GM12878 (cell line): Measurements from ENCODE around the gene COL4A4. TPM values are rescaled to one million over a fixed set of nuclear protein-coding genes. Genes with fewer than 3 reads are reported as not detected.

ENCODE experiments used
- BHLHE40 ChIP-seq, 2 experiments: fragments of 450-650 bp in 1 of 2; IDR thresholded peaks; 2 replicates each; pipeline ENCODE4 v1.6.1; 2011 to 2017; ENCODE audit warnings: low read depth in 2 of 2, borderline replicate concordance in 1 of 2, improper control_type of control experiment in 1 of 2, low read length in 1 of 2, mild to moderate bottlenecking in 1 of 2
- CBFB ChIP-seq: IDR thresholded peaks from 2 replicates; pipeline ENCODE4 v1.6.1; 2016; ENCODE audit warnings: antibody characterized with exemption, low read depth
- CBX3 ChIP-seq: fragments of 200-600 bp; sonication (generic); IDR thresholded peaks from 2 replicates; pipeline ENCODE4 v1.6.1; 2016; ENCODE audit warnings: low read depth, borderline replicate concordance
- CREM ChIP-seq: IDR thresholded peaks from 2 replicates; pipeline ENCODE4 v1.6.1; 2014; ENCODE audit warnings: antibody characterized with exemption, low read depth
- E4F1 ChIP-seq: fragments of 450-650 bp; IDR thresholded peaks from 2 replicates; pipeline ENCODE4 v1.6.1; 2018; ENCODE audit warnings: borderline replicate concordance, mild to moderate bottlenecking; ENCODE audit not compliant: partially characterized antibody
- EED ChIP-seq: sonication (generic); IDR thresholded peaks from 2 replicates; pipeline ENCODE4 v1.6.1; 2016; ENCODE audit warnings: antibody characterized with exemption, low read depth
- JUNB ChIP-seq: IDR thresholded peaks from 2 replicates; pipeline ENCODE4 v1.6.1; 2016; ENCODE audit warnings: antibody characterized with exemption, mild to moderate bottlenecking
- MLLT1 ChIP-seq: fragments of 450-650 bp; IDR thresholded peaks from 2 replicates; pipeline ENCODE4 v1.6.1; 2016; ENCODE audit warnings: mild to moderate bottlenecking
- MTA2 ChIP-seq: fragments of 450-650 bp; IDR thresholded peaks from 2 replicates; pipeline ENCODE4 v1.6.1; 2016; ENCODE audit warnings: low read depth, mild to moderate bottlenecking, moderate library complexity
- MTA3 ChIP-seq: IDR thresholded peaks from 2 replicates; pipeline ENCODE4 v1.6.1; 2012; ENCODE audit warnings: low read length, inconsistent platforms, borderline replicate concordance
- NFIC ChIP-seq: IDR thresholded peaks from 2 replicates; pipeline ENCODE4 v1.6.1; 2012; ENCODE audit warnings: low read depth, mild to moderate bottlenecking, inconsistent platforms, low read length, moderate library complexity
- POLR2AphosphoS5 ChIP-seq: IDR thresholded peaks from 2 replicates; pipeline ENCODE4 v1.6.1; 2011; ENCODE audit warnings: mild to moderate bottlenecking, low read length, inconsistent platforms
- RBBP5 ChIP-seq: fragments of 200-600 bp; sonication (generic); conservative IDR thresholded peaks from 2 replicates; pipeline ENCODE4 v1.6.1; 2016
- STAT3 ChIP-seq: IDR thresholded peaks from 2 replicates; pipeline ENCODE4 v1.6.1; 2011; ENCODE audit warnings: low read depth, low read length, improper control_type of control experiment
- USF1 ChIP-seq: IDR thresholded peaks from 2 replicates; pipeline ENCODE4 v1.6.1; 2011; ENCODE audit warnings: borderline replicate concordance, low read depth, mild to moderate bottlenecking, moderate library complexity, mixed read lengths, low read length; ENCODE audit not compliant: insufficient read depth; ENCODE audit errors: extremely low read length
- ZBTB33 ChIP-seq: fragments of 450-650 bp; IDR thresholded peaks from 2 replicates; pipeline ENCODE4 v1.6.1; 2017; ENCODE audit warnings: mild to moderate bottlenecking
- ZNF217 ChIP-seq: fragments of 450-650 bp; IDR thresholded peaks from 2 replicates; pipeline ENCODE4 v1.6.1; 2017; ENCODE audit warnings: antibody characterized with exemption, mild to moderate bottlenecking
- ZNF274 ChIP-seq: IDR thresholded peaks from one replicate; pipeline ENCODE4 v1.8.0; 2011; ENCODE audit not compliant: insufficient read length, insufficient read depth
- polyA plus RNA-seq, 11 experiments: library from polyadenylated mRNA; depleted of rRNA in 4 of 11; unstranded in 6 of 11; stranded (reverse) in 5 of 11; fragments of >200 nt; fragmentation: Nextera tagmentation in 4 of 11; fragmentation: Illumina TruSeq in 1 of 11; extraction: Ambion mirVana in 4 of 11; extraction: Trizol in 1 of 11; gene quantifications; 1 replicate in 1 of 11; 2 replicates in 10 of 11; pipeline versions ENCODE4 v1.2.1 to v1.2.3, GENCODE V29; 2011 to 2016; ENCODE audit warnings: inconsistent platforms in 2 of 11, missing spikeins in 2 of 11, low read depth in 1 of 11
- total RNA-seq, 4 experiments: library from RNA; depleted of rRNA in 3 of 4; stranded (reverse); fragments of >200 nt in 3 of 4; fragmentation: Illumina TruSeq in 1 of 4; extraction: Trizol in 1 of 4; gene quantifications; 2 replicates each; pipeline versions ENCODE4 v1.2.1 to v1.2.3, GENCODE V29; 2013 to 2021
- TF ChIP-seq, protein P1 (sequence below): fragments of 450-650 bp; IDR thresholded peaks from 2 replicates; pipeline ENCODE4 v1.6.1; 2017; ENCODE audit warnings: mild to moderate bottlenecking, low read depth, inconsistent platforms; ENCODE audit not compliant: poor library complexity, severe bottlenecking
- TF ChIP-seq, protein P2 (sequence below): fragments of 450-650 bp; IDR thresholded peaks from 2 replicates; pipeline ENCODE4 v1.6.1; 2017; ENCODE audit warnings: low read depth, mild to moderate bottlenecking, moderate library complexity

The COL4A4 gene
- total and polyA plus RNA-seq, 10 of the 15 experiments (the other 5 are each of a cell fraction or from before 2014, with no cell fraction given), result 0.19 to 4.0 (median 2.1) TPM

- no peak for TF ChIP-seq E4F1
- no peak for TF ChIP-seq STAT3
- TF ChIP-seq ZNF274, result no peak
- peak; percentile 55; the same call in 1 of the 2 replicates for TF ChIP-seq MTA2
- TF ChIP-seq ZBTB33, result no peak
- TF ChIP-seq NFIC, result peak; percentile 65; the same call in 1 of the 2 replicates
- TF ChIP-seq RBBP5, result no peak
- TF ChIP-seq BHLHE40 (IDR thresholded peaks at IDR 0.05; ENCODE audit: borderline replicate concordance in 1 of 2, low read depth in 2 of 2, low read length in 1 of 2), result no peak
- peak; percentile 40; the same call in 1 of the 2 replicates for TF ChIP-seq JUNB
- TF ChIP-seq MTA3, result no peak
- TF ChIP-seq, protein P1, sequence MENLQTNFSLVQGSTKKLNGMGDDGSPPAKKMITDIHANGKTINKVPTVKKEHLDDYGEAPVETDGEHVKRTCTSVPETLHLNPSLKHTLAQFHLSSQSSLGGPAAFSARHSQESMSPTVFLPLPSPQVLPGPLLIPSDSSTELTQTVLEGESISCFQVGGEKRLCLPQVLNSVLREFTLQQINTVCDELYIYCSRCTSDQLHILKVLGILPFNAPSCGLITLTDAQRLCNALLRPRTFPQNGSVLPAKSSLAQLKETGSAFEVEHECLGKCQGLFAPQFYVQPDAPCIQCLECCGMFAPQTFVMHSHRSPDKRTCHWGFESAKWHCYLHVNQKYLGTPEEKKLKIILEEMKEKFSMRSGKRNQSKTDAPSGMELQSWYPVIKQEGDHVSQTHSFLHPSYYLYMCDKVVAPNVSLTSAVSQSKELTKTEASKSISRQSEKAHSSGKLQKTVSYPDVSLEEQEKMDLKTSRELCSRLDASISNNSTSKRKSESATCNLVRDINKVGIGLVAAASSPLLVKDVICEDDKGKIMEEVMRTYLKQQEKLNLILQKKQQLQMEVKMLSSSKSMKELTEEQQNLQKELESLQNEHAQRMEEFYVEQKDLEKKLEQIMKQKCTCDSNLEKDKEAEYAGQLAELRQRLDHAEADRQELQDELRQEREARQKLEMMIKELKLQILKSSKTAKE, result no peak
- no peak for TF ChIP-seq EED
- TF ChIP-seq MLLT1, result no peak
- TF ChIP-seq, protein P2, sequence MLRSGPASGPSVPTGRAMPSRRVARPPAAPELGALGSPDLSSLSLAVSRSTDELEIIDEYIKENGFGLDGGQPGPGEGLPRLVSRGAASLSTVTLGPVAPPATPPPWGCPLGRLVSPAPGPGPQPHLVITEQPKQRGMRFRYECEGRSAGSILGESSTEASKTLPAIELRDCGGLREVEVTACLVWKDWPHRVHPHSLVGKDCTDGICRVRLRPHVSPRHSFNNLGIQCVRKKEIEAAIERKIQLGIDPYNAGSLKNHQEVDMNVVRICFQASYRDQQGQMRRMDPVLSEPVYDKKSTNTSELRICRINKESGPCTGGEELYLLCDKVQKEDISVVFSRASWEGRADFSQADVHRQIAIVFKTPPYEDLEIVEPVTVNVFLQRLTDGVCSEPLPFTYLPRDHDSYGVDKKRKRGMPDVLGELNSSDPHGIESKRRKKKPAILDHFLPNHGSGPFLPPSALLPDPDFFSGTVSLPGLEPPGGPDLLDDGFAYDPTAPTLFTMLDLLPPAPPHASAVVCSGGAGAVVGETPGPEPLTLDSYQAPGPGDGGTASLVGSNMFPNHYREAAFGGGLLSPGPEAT, result no peak
- peak; percentile 43; the same call in 1 of the 2 replicates for TF ChIP-seq CBFB
- TF ChIP-seq CREM, result no peak
- TF ChIP-seq USF1, result no peak
- TF ChIP-seq ZNF217, result no peak
- no peak for TF ChIP-seq CBX3
- no peak for TF ChIP-seq POLR2AphosphoS5
Observed at GRCh38 chr2:226977775-226978190, 186.2 kb downstream of the COL4A4 start (continued).
